Parathyroid adenoma (tissue), 2 donors: ENCODE measurements around the gene RHEX.

Experiments used
- H2AFZ ChIP-seq: fragments of 300-600 bp; sonication (generic); one replicate; pipeline ENCODE4 v1.7.0; 2017; ENCODE audit warnings: antibody characterized with exemption, mild to moderate bottlenecking
- H3K27ac ChIP-seq: fragments of 300-600 bp; sonication (generic); one replicate; pipeline ENCODE4 v1.7.0; 2017
- H3K27me3 ChIP-seq: fragments of 300-600 bp; sonication (generic); one replicate; pipeline ENCODE4 v1.7.0; 2017; ENCODE audit warnings: low read length; ENCODE audit not compliant: control insufficient read depth, insufficient read depth
- H3K36me3 ChIP-seq: fragments of 300-600 bp; sonication (generic); one replicate; pipeline ENCODE4 v1.7.0; 2017; ENCODE audit warnings: low read length; ENCODE audit not compliant: control insufficient read depth, insufficient read depth
- H3K4me1 ChIP-seq: fragments of 300-600 bp; sonication (generic); one replicate; pipeline ENCODE4 v1.7.0; 2017; ENCODE audit warnings: control low read depth
- H3K4me2 ChIP-seq: fragments of 300-600 bp; sonication (generic); one replicate; pipeline ENCODE4 v1.7.0; 2017; ENCODE audit warnings: low read length
- H3K4me3 ChIP-seq: fragments of 300-600 bp; sonication (generic); one replicate; pipeline ENCODE4 v1.7.0; 2017; ENCODE audit warnings: low read depth, low read length
- H3K79me2 ChIP-seq: fragments of 300-600 bp; sonication (generic); one replicate; pipeline ENCODE4 v1.7.0; 2017; ENCODE audit warnings: control low read depth
- H3K9ac ChIP-seq: fragments of 300-600 bp; sonication (generic); one replicate; pipeline ENCODE4 v1.7.0; 2017; ENCODE audit warnings: mild to moderate bottlenecking
- H3K9me3 ChIP-seq: fragments of 300-600 bp; sonication (generic); one replicate; pipeline ENCODE4 v1.7.0; 2017; ENCODE audit warnings: low read length; ENCODE audit not compliant: control insufficient read depth
- CTCF ChIP-seq: fragments of 300-600 bp; sonication (generic); IDR thresholded peaks from one replicate; pipeline ENCODE4 v1.7.0; 2017; ENCODE audit warnings: antibody characterized with exemption, mild to moderate bottlenecking
- donor health status: primary hyperparathyroidism.

The RHEX gene

GRCh38 chr1:206100226-206100815, 47.3 kb downstream of the RHEX start:
- Histone ChIP-seq H3K4me1 (no peaks in the 10 kb centered on the region), H3K9ac (no peak overlapping the region), H3K4me2 (no peak overlapping the region), H2AFZ (no peak overlapping the region), H3K27ac (no peak overlapping the region), H3K79me2 (no peaks in the 10 kb centered on the region), H3K27me3 (no peaks in the 10 kb centered on the region), H3K4me3 (no peak overlapping the region), H3K9me3 (no peaks in the 10 kb centered on the region), H3K36me3 (no peaks in the 10 kb centered on the region)
- no peak for TF ChIP-seq CTCF

GRCh38 chr1:206101351-206102045, 48.5 kb downstream of the RHEX start:
- Histone ChIP-seq H3K79me2 (no peaks in the 10 kb centered on the region), H3K36me3 (no peaks in the 10 kb centered on the region), H3K27me3 (no peaks in the 10 kb centered on the region), H3K27ac (no peak overlapping the region), H3K4me1 (no peaks in the 10 kb centered on the region), H3K9ac (no peak overlapping the region), H3K9me3 (no peaks in the 10 kb centered on the region), H3K4me2 (no peak overlapping the region), H3K4me3 (no peak overlapping the region), H2AFZ (no peak overlapping the region)
- TF ChIP-seq CTCF: no peak

GRCh38 chr1:206102292-206102936, 49.4 kb downstream of the RHEX start:
- H3K79me2 ChIP-seq: no peaks in the 10 kb centered on the region
- no peak overlapping the region for H3K4me3 ChIP-seq
- no peaks in the 10 kb centered on the region for H3K9me3 ChIP-seq
- H3K4me2 ChIP-seq: no peak overlapping the region
- no peaks in the 10 kb centered on the region for H3K27me3 ChIP-seq
- H3K27ac ChIP-seq: no peak overlapping the region
- no peak overlapping the region for H3K9ac ChIP-seq
- no peak for TF ChIP-seq CTCF
- H3K36me3 ChIP-seq: no peaks in the 10 kb centered on the region
- no peak overlapping the region for H2AFZ ChIP-seq
- no peaks in the 10 kb centered on the region for H3K4me1 ChIP-seq

- H2AFZ ChIP-seq: no peak overlapping the region
- no peaks in the 10 kb centered on the region for H3K4me1 ChIP-seq
- H3K27ac ChIP-seq: no peak overlapping the region
- H3K36me3 ChIP-seq: no peaks in the 10 kb centered on the region
- no peaks in the 10 kb centered on the region for H3K27me3 ChIP-seq
- no peaks in the 10 kb centered on the region for H3K9me3 ChIP-seq
- no peaks in the 10 kb centered on the region for H3K79me2 ChIP-seq
- H3K4me3 ChIP-seq: no peak overlapping the region
- no peak for TF ChIP-seq CTCF
- no peak overlapping the region for H3K4me2 ChIP-seq
- H3K9ac ChIP-seq: no peak overlapping the region
Measured at GRCh38 chr1:206103979-206104378, 51.0 kb downstream of the RHEX start.
